Activated CD4-positive, alpha-beta T cell treated with anti-CD3 and anti-CD28 coated beads for 48 hours (primary cell): ENCODE measurements around the gene TPBGL.

Experiments used
- DNase-seq: peaks from one replicate; pipeline ENCODE4 v3.0.0-alpha.2; 2020

The TPBGL gene, protein sequence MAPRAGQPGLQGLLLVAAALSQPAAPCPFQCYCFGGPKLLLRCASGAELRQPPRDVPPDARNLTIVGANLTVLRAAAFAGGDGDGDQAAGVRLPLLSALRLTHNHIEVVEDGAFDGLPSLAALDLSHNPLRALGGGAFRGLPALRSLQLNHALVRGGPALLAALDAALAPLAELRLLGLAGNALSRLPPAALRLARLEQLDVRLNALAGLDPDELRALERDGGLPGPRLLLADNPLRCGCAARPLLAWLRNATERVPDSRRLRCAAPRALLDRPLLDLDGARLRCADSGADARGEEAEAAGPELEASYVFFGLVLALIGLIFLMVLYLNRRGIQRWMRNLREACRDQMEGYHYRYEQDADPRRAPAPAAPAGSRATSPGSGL

DNA sequence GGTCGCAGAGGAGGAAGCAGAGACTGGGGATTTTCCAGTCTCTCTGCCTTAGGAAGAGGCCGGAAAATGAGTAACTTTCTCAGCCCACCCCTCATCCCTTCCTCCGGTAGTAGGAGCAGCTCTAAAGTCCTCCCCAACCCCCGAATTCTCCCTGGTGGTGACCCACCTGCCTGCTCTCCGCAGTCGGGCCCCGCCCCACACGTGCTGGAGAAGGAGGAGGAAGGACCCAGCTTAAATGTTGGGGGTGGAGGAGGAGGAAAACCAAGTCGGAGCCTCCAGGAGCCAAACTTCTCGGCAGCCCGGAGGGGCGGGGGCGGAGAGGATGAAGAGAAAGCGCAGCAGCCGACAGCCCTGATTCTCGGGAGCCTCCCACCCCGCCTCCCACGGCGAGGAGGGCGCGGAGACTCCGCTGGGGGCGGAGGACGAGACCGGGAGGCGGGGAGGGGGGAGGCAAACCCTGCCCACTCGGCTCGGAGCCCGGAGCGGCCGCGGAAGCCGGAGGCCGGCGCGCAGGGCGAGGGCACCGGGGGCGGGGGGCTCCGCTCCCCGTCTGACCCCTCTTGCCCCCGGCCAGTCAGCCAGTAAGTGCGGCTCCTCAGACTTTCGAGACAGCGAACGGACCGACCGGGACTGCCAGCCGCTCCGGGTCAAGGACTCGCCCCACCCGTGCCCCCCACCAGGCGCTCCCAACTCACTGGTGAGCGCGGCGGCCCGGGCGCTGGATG, at the start of gene TPBGL:
Gene TPBGL, plus strand, starts transcription at position 464 of the 725 bp plus-strand sequence. CDS start 276 bp downstream, outside the sequence.
- peak; percentile 33 for DNase-seq

- no peak for DNase-seq
These were observed 49.2 kb upstream of the TPBGL start for GRCh38 chr11:75191330-75191717.

- DNase-seq, result no peak
These were observed 47.3 kb upstream of the TPBGL start for GRCh38 chr11:75193271-75193670.

DNA sequence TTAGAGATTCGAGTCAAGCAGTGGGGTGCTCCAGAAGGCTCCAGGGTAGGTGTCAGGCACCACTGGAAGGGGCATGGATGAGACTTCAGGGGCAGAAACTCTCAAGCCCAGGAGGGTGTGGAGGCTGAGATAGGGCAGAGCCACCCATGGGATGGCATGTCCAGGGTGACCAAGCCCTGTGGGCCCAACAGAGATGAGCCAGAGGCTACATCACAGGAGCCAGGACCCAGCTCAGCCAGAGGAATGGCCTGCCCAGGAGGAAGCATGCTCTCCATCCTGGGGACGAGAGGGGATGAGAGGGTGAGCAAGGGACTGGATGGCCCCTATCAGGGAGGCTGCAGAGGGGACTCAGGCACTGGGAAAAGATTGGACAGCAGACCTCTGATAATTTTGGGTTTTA, 46.9 kb upstream of the TPBGL start:
- DNase-seq, result no peak

GRCh38 chr11:75194147-75194546, 46.4 kb upstream of the TPBGL start:
- no peak for DNase-seq

GRCh38 chr11:75195167-75195962, 45.2 kb upstream of the TPBGL start:
- no peak for DNase-seq

DNA sequence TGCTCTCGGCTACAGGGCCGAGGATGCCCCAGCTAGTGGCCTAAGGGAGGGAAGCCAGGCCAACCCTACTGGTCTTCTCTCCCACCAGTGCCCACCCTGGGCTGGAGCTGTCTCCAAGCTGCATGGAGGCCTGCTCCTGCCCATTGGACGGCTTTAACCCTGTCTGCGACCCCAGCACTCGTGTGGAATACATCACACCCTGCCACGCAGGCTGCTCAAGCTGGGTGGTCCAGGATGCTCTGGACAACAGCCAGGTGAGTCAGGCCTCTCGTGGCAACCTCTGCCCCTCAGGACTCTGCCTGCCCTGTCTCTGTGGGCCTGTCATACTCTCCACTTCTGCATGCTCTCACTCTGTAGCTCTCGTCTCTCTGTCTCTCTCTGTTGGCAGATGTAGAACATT, 44.1 kb upstream of the TPBGL start:
- no peak for DNase-seq

- no peak for DNase-seq
These were observed 42.9 kb upstream of the TPBGL start for GRCh38 chr11:75197512-75198277.

GRCh38 chr11:75198278-75198973, 42.1 kb upstream of the TPBGL start:
- DNase-seq, result no peak

DNA sequence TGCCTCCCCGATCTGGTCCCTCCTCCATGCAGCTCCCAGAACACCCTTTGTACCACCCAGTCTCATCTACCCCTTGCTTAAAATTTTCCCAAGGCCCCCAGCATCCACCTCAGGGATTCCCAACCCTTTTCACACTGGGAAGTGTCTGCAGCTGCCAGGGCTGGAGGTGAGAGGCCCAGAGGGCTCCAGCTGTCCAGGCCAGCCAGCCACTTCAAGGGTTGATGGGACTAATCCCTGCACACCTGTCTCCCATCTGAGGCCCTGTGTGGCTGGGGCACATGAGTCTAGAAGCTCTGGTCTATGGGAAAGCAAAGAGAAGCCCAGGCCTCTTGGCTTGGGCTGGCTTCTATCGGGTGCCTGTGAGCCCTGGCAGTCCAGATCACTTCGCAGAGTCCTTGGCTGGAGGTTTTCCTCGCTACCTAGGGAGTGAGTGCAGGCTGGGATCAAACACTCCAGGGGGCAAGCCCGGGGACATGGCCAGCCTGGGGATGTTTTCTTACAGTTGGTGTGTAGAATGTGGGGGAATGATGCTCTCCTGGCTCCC, 41.1 kb upstream of the TPBGL start:
- DNase-seq, result no peak

DNA sequence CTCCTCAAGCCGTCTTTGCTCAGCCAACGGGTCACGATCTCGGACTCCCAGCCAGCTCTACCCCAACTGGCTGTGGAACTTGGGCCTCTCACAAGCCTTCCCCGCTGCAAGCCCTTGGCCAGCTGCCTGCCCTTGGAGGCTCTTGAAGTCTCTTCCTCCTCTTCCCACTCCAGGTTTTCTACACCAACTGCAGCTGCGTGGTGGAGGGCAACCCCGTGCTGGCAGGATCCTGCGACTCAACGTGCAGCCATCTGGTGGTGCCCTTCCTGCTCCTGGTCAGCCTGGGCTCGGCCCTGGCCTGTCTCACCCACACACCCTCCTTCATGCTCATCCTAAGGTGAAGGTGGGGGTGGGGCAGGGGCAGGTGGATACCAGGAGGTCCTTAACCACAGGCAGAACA, 40.5 kb upstream of the TPBGL start:
- DNase-seq, result no peak

DNA sequence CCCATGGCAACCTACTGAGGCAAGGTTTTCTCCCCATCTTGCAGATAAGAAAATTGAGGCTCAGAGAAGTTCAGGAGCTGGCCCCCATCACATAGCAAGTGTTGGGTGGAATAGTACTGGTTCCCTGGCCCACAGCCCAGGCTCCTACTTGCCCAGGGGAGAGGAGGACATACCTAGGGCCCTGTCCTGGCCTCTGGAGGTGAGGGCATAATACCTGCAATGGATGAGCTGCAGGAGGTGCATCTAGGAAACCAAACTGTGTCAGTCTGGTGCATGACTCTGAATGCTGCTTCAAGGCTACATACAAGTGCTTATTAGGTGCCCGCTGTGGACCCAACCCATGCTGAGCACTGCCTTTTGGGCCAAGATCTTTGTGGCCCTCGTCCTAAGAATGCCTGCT, 40.0 kb upstream of the TPBGL start:
- DNase-seq, result no peak

DNA sequence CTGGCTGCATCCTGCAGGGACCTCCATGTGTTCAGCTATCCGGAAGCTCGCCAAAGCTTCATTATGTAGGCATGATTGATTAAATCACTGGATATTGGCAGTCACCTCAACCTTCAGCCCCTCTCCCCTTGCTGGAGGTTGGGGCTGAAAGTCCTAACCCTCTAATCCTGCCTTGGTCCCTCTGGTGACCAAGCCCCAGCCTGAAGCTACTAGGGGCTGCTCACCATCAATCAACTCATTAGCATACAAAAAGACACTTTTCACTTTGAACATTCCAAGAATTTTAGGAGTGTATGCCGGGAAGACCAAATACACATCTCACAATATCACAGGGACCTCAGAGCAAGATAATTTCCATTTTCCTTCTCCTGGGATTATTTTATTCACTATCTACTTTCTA, 38.8 kb upstream of the TPBGL start:
- DNase-seq, result no peak

DNA sequence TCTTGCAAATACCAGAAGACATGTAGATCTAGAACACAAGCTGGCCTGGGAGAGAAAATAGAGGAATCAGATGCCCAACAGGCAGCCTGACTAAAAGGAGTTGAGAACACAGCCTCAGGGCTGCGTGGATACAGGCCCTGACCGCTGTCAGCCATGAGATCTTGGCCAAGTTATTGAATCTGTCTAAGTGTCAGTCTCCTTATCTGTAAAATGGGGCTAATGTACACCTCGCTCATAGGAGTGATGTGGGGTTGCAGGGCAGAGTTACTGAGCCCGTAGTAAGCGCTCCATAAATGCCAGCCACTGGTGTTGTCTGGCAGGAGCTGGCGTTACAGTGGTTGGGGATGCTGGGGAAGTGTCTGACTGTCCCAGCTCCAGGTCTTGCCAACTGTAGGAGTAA, 38.4 kb upstream of the TPBGL start:
- DNase-seq, result no peak

- DNase-seq, result no peak
These were observed 37.4 kb upstream of the TPBGL start for GRCh38 chr11:75203138-75203537.

- DNase-seq, result no peak
These were observed 36.9 kb upstream of the TPBGL start for GRCh38 chr11:75203641-75204011.

GRCh38 chr11:75204012-75204674, 36.4 kb upstream of the TPBGL start:
- DNase-seq, result no peak

DNA sequence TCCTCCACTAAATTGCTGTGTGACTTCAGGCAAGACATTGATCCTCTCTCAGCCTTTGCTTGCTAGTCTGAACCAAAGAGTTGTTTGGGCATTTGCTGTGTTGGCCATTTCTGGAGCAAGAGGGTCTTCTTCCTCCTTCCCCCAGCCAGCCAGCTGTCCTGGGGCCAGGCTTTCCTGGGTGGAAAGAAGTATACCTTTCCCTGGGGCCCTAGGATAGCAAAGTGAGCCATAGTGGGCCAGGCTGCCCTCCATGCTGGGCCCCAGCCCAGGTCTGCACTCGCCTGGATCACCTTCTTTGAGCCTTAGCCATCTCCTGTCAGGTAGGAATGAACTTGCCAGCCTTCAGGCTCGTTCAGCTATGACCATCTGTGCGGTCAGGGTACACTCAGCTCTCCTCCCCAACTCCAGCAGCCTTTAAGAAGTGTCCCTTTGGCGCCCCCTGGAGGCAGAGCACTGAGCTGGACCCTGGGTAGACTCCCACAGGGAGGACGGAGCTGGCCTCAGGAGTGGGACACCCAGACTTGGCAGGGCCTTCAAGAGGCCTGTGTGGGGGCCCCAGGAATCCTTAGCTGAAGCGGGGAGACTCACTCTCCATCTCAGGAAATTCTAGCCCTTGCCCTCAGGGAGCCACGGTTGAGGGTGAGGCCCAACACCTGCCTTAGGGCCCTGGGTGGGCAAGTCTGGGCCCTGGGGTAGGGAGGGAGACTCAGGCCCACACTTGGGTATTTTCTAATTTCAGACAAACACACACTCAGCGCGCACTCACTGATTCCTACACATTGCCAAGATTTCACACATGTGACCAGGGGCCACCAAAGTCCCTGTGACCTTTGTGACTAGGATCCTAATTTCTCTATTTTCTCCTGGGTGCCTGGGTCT, 35.6 kb upstream of the TPBGL start:
- DNase-seq, result peak; percentile 91

DNA sequence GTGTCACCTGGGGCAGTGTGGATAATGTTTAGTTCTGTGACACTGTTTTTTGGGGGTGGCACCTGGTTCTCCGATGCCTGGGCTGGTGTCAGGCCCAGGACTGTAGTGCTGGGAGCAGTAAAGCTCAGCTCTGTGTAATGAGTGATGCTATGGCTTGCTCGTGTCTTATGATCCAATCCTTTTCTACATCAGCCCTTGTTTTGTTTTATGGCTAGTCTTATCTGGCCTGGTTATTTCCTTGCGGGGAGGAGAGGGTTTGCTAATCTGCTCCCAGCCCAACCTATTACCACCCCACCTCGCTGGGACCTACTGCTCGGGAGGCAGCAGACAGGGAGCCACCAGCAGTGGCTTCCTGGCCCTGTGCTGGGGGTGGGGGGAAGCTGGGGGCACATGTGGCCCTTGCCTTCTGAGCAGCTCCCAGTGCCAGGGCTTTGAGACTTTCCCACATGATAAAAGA, 35.0 kb upstream of the TPBGL start:
- DNase-seq, result no peak

GRCh38 chr11:75208446-75208845, 32.1 kb upstream of the TPBGL start:
- no peak for DNase-seq
